Pancreas (tissue), 10 donors: ENCODE data around the gene SF3A1. TPM values are rescaled to one million over a fixed set of nuclear protein-coding genes. Genes with fewer than 3 reads are reported as not detected.

Experiments used
- ATAC-seq, 4 donors: fragments of 200-7000 bp; cut with Tn5 transposase; one replicate each; pipeline versions ENCODE4 v1.8.0 to v1.9.1; 2020; ENCODE audit warnings: mild to moderate bottlenecking in 4 of 4, moderate library complexity in 4 of 4
- DNase-seq, 6 donors: peaks; one replicate each; pipeline ENCODE4 v3.0.0-alpha.2; 2020
- FAIRE-seq: peaks from 2 replicates; lab custom pipeline; 2012; peaks lifted over from hg19 to GRCh38; lab: Jason Lieb, UNC
- H3K27ac ChIP-seq, 4 donors: fragments of 200-600 bp; sonication (generic); 1 replicate in 3 of 4; 2 replicates in 1 of 4; pipeline versions ENCODE4 v1.5.0 to v1.8.0; 2020
- H3K27me3 ChIP-seq, 4 donors: fragments of 200-600 bp; one replicate each; pipeline ENCODE4 v1.8.0; 2021
- H3K36me3 ChIP-seq, 3 donors: fragments of 200-600 bp; sonication (generic) in 1 of 3; one replicate each; pipeline versions ENCODE4 v1.5.0 to v1.8.0; 2020 to 2021
- H3K4me1 ChIP-seq, 3 donors: fragments of 200-600 bp; one replicate each; pipeline ENCODE4 v1.8.0; 2021
- H3K4me3 ChIP-seq, 4 donors: fragments of 200-600 bp; sonication (generic) in 2 of 4; one replicate each; pipeline versions ENCODE4 v1.5.0 to v1.8.0; 2020 to 2021
- H3K9me3 ChIP-seq, 4 donors: fragments of 200-600 bp; one replicate each; pipeline ENCODE4 v1.8.0; 2021
- WGBS, 2 donors: extraction: QIAGEN DNeasy Blood & Tissue Kit; methylation state at CpG; one replicate each; pipeline ENCODE4 v1.1.7; 2013; 5-methylcytosine and 5-hydroxymethylcytosine counted together
- intact Hi-C, 3 donors: fragments of 100-400 bp; cut with DNase I; formaldehyde crosslinking; loops; one replicate each; pipeline versions ENCODE4 v1.11.1 to v1.14.2; 2022
- polyA plus RNA-seq, 2 donors: library from polyadenylated mRNA; stranded (reverse); fragments of 200-250 nt; gene quantifications; one replicate each; pipeline ENCODE4 v1.2.3, GENCODE V29; 2013
- total RNA-seq, 6 donors: library from RNA; stranded (reverse); fragmentation: NEBNext Ultra II Directional in 4 of 6; extraction: Animal tissue kit (Norgen Biotek cat#: 25700) in 4 of 6; gene quantifications; one replicate each; pipeline versions ENCODE4 v1.2.1 to v1.2.4, GENCODE V29; 2021 to 2023
- TF ChIP-seq, protein P1 (sequence below), 4 donors: fragments of 200-600 bp; sonication (generic) in 3 of 4; IDR thresholded peaks; one replicate each; pipeline versions ENCODE4 v1.5.0 to v1.8.0; 2021; ENCODE audit warnings: antibody characterized with exemption in 4 of 4
- donor health status: healthy with polysubstance abuse.
- donor health status: DM: no; HTN: no; CAD: no; lungs with moderate emphysema.
- donor health status: DM: no; HTN: no; CAD: no.
- donor health status: control.
- donor health status: control.
- donor health status: Bipolar disorder and iron deficiency.
- donor health status: DM: yes; HTN: yes; CAD: no.
- donor health status: DM: no; HTN: no; CAD: no.
- donor health status: DM: no; HTN: no; CAD: no.
- donor health status: DM: yes; HTN: yes; CAD: no.

Gene SF3A1
- total and polyA plus RNA-seq, 8 donors = 19.2 to 102 (median 85.8) TPM

- FAIRE-seq = no peak
- ATAC-seq = no peak
- no peak for DNase-seq
- Histone ChIP-seq H3K4me1 (no peaks in the 10 kb centered on the region), H3K27me3 (no peaks in the 10 kb centered on the region), H3K4me3 (no peak overlapping the region), H3K36me3 (peaks cover 10 to 81% (median 68%) of the 10 kb centered on the region in 3 donors), H3K9me3 (no peaks in the 10 kb centered on the region), H3K27ac (no peak overlapping the region)
- 97 to 100% methylated on average over 1 of the region's 1 CpG for WGBS, 2 donors
- intact Hi-C loops = no loop called here
- TF ChIP-seq, protein P1, sequence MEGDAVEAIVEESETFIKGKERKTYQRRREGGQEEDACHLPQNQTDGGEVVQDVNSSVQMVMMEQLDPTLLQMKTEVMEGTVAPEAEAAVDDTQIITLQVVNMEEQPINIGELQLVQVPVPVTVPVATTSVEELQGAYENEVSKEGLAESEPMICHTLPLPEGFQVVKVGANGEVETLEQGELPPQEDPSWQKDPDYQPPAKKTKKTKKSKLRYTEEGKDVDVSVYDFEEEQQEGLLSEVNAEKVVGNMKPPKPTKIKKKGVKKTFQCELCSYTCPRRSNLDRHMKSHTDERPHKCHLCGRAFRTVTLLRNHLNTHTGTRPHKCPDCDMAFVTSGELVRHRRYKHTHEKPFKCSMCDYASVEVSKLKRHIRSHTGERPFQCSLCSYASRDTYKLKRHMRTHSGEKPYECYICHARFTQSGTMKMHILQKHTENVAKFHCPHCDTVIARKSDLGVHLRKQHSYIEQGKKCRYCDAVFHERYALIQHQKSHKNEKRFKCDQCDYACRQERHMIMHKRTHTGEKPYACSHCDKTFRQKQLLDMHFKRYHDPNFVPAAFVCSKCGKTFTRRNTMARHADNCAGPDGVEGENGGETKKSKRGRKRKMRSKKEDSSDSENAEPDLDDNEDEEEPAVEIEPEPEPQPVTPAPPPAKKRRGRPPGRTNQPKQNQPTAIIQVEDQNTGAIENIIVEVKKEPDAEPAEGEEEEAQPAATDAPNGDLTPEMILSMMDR (IDR thresholded peaks at IDR 0.05) = no peak
Measured at GRCh38 chr22:30335236-30335635, 21.5 kb downstream of the SF3A1 start.

GRCh38 chr22:30334646-30335045 is 22.0 kb downstream of the SF3A1 start:
- intact Hi-C loops = no loop called here
- FAIRE-seq (no peak), DNase-seq (no peak), ATAC-seq (no peak)
- 98% methylated on average over 4 of the region's 4 CpGs for WGBS, 2 donors
- Histone ChIP-seq H3K4me1 (no peaks in the 10 kb centered on the region), H3K4me3 (no peak overlapping the region), H3K27ac (no peak overlapping the region), H3K36me3 (peaks cover 6 to 76% (median 62%) of the 10 kb centered on the region in 3 donors), H3K9me3 (no peaks in the 10 kb centered on the region), H3K27me3 (no peaks in the 10 kb centered on the region)
- TF ChIP-seq, protein P1 (IDR thresholded peaks at IDR 0.05) = no peak

DNA sequence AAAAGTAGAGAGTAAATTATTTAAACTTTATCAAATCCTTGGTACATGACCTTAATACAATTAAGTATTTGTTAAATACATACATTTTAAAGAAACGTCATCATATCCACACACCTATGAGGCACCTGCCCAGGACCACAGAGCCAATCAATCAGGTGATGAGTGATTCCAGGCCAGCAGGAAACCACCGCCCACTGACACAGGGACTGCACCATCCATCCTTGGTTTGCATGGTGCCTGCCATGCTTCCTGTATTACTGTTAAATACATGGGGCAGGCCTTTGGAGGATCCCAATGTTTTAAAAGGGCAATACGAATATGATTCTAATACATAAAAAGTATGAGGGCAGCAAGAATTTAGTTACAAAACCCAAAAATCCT is 23.0 kb downstream of the SF3A1 start:
- Histone ChIP-seq H3K27ac (no peak overlapping the region), H3K9me3 (no peaks in the 10 kb centered on the region), H3K4me1 (no peaks in the 10 kb centered on the region), H3K27me3 (no peaks in the 10 kb centered on the region), H3K4me3 (no peak overlapping the region), H3K36me3 (peaks cover 6 to 66% (median 53%) of the 10 kb centered on the region in 3 donors)
- ATAC-seq (no peak), FAIRE-seq (no peak), DNase-seq (no peak)
- TF ChIP-seq, protein P1 (IDR thresholded peaks at IDR 0.05) = no peak
- intact Hi-C loops = no loop called here
- WGBS, 2 donors = 90 to 91% methylated on average over 3 of the region's 3 CpGs

GRCh38 chr22:30332994-30333706 is 23.5 kb downstream of the SF3A1 start:
- FAIRE-seq (no peak), DNase-seq (no peak), ATAC-seq (no peak)
- H3K27ac ChIP-seq = no peak overlapping the region
- H3K36me3 ChIP-seq = peaks cover 6 to 61% (median 47%) of the 10 kb centered on the region in 3 donors
- H3K4me3 ChIP-seq = no peak overlapping the region
- TF ChIP-seq, protein P1 (IDR thresholded peaks at IDR 0.05) = no peak
- 86 to 91% methylated on average over 2 of the region's 2 CpGs for WGBS, 2 donors
- H3K9me3 ChIP-seq = no peaks in the 10 kb centered on the region
- H3K4me1 ChIP-seq = peaks cover 0 to under 1% (median under 1%) of the 10 kb centered on the region in 3 donors
- intact Hi-C loops = no loop called here
- no peaks in the 10 kb centered on the region for H3K27me3 ChIP-seq

DNA sequence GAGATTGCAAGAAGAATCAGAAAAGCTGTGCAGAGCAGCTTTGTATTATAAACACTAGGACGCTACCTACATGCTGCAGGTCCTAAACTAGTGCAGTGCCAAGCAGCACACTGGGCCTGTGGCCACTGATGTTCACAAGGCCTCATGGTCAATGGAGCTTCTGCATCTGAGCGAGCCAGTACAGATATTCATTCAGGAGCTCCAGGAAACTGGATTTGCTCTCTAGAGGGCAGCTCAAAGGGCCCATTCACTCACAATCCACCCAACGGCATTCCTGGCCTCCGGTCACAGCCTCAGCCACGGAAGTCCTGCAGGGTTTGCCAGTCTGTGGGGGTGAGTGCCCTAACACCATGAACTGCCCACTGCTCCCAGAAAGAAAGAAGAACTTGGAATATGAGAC is 24.1 kb downstream of the SF3A1 start:
- Histone ChIP-seq H3K4me3 (no peak overlapping the region), H3K27me3 (no peaks in the 10 kb centered on the region), H3K27ac (no peak overlapping the region), H3K4me1 (peaks cover 0 to 7% (median 6%) of the 10 kb centered on the region in 3 donors), H3K9me3 (no peaks in the 10 kb centered on the region), H3K36me3 (peaks cover 6 to 55% (median 41%) of the 10 kb centered on the region in 3 donors)
- FAIRE-seq (no peak), ATAC-seq (no peak), DNase-seq (no peak)
- TF ChIP-seq, protein P1 (IDR thresholded peaks at IDR 0.05) = no peak
- WGBS, 2 donors = 79 to 81% methylated on average over 5 of the region's 5 CpGs
- intact Hi-C loops = no loop called here
